ENCODE data around the gene CCDC18.
"Not testable (repeated sequence)": the region's sequence is repeated elsewhere in the genome, so short reads cannot be mapped to it uniquely, and the experiment has no call there.

The CCDC18 gene

GRCh38 chr1:93171549-93172034 is 8.9 kb upstream of the CCDC18 start:
- DNase-seq (ENCODE audit: low read depth) = no peak

GRCh38 chr1:93172778-93173177 is 7.7 kb upstream of the CCDC18 start:
- DNase-seq (ENCODE audit: low read depth) = no peak

- not testable (repeated sequence) for DNase-seq (ENCODE audit: low read depth)
These were observed 5.9 kb upstream of the CCDC18 start for GRCh38 chr1:93174638-93175037.

- no peak for DNase-seq (ENCODE audit: low read depth)
These were observed 2.5 kb upstream of the CCDC18 start for GRCh38 chr1:93177991-93178390.

- DNase-seq (ENCODE audit: low read depth) = no peak
These were observed 2.1 kb upstream of the CCDC18 start for GRCh38 chr1:93178418-93178817.

GRCh38 chr1:93179886-93180722 is 420 bp upstream of the CCDC18 start, which contains the start of gene TMED5:
Gene TMED5, minus strand, starts transcription at chr1:93180413. Its CDS starts 171 bp downstream, at chr1:93180242.
- DNase-seq (ENCODE audit: low read depth) = peak; percentile 93

GRCh38 chr1:93186667-93187066 is 6.1 kb downstream of the CCDC18 start:
- DNase-seq (ENCODE audit: low read depth) = no peak

- no peak for DNase-seq (ENCODE audit: low read depth)
These were observed 9.9 kb downstream of the CCDC18 start for GRCh38 chr1:93190432-93190831.

GRCh38 chr1:93194231-93194990 is 13.9 kb downstream of the CCDC18 start:
- DNase-seq (ENCODE audit: low read depth) = no peak

- DNase-seq (ENCODE audit: low read depth) = no peak
These were observed 16.1 kb downstream of the CCDC18 start for GRCh38 chr1:93196591-93196990.

GRCh38 chr1:93199150-93199549 is 18.6 kb downstream of the CCDC18 start:
- no peak for DNase-seq (ENCODE audit: low read depth)

- DNase-seq (ENCODE audit: low read depth) = no peak
These were observed 19.6 kb downstream of the CCDC18 start for GRCh38 chr1:93200086-93200620.

- DNase-seq (ENCODE audit: low read depth) = no peak
These were observed 20.2 kb downstream of the CCDC18 start for GRCh38 chr1:93200714-93201113.

GRCh38 chr1:93205892-93206566 is 25.5 kb downstream of the CCDC18 start:
- no peak for DNase-seq (ENCODE audit: low read depth)

- no peak for DNase-seq (ENCODE audit: low read depth)
These were observed 26.0 kb downstream of the CCDC18 start for GRCh38 chr1:93206567-93206954.

GRCh38 chr1:93207211-93207610 is 26.7 kb downstream of the CCDC18 start:
- no peak for DNase-seq (ENCODE audit: low read depth)

- no peak for DNase-seq (ENCODE audit: low read depth)
These were observed 34.8 kb downstream of the CCDC18 start for GRCh38 chr1:93215322-93215721.

- DNase-seq (ENCODE audit: low read depth) = no peak
These were observed 38.9 kb downstream of the CCDC18 start for GRCh38 chr1:93219443-93219842.

GRCh38 chr1:93220716-93221115 is 40.2 kb downstream of the CCDC18 start:
- not testable (repeated sequence) for DNase-seq (ENCODE audit: low read depth)

GRCh38 chr1:93221913-93222312 is 41.4 kb downstream of the CCDC18 start:
- no peak for DNase-seq (ENCODE audit: low read depth)

GRCh38 chr1:93223023-93223675 is 42.6 kb downstream of the CCDC18 start:
- DNase-seq (ENCODE audit: low read depth) = no peak

GRCh38 chr1:93235261-93235660 is 54.7 kb downstream of the CCDC18 start:
- DNase-seq (ENCODE audit: low read depth) = no peak

All from activated T-helper 9 cell treated with anti-CD3 and anti-CD28 coated beads, Interleukin-2, amount 50 U/mL, for 16 hours (primary cell).